ENCODE results near the gene IDS. TPM values are rescaled to one million over a fixed set of nuclear protein-coding genes. Genes with fewer than 3 reads are reported as not detected.
"Not testable (repeated sequence)": the region's sequence is repeated elsewhere in the genome, so short reads cannot be mapped to it uniquely, and the experiment has no call there.

Gene IDS
- total and polyA plus RNA-seq, 2 donors (not counting 1 experiment from before 2014, with no cell fraction given): 36.2 to 65.0 TPM

GRCh38 chrX:149506349-149506748 lies 1.2 kb upstream of the IDS start:
- Histone ChIP-seq H3K36me3 (ENCODE audit: control insufficient read depth, insufficient read depth, low read length) (peaks cover 1% of the 10 kb centered on the region), H3K9me3 (ENCODE audit: control insufficient read depth, insufficient read depth, low read depth, low read length) (no peaks in the 10 kb centered on the region), H3K4me1 (ENCODE audit: control insufficient read depth, extremely low read depth, insufficient read depth, low read length) (peaks cover 3% of the 10 kb centered on the region), H3K4me2 (ENCODE audit: extremely low read depth, insufficient read depth, low read length) (no peak overlapping the region), H3K4me3 (replicated peaks in 1 of 4; ENCODE audit: control extremely low read depth in 1 of 4, insufficient read depth in 1 of 4, low read depth in 3 of 4, low read length in 4 of 4) (no peak overlapping the region), H2AFZ (ENCODE audit: low read length) (no peak overlapping the region), H3K27ac (ENCODE audit: insufficient read depth, low read length) (no peak overlapping the region), H3K79me2 (ENCODE audit: control insufficient read depth, insufficient read depth, low read length) (peaks cover 7% of the 10 kb centered on the region), H3K27me3 (ENCODE audit: control insufficient read depth, insufficient read depth, low read length) (no peaks in the 10 kb centered on the region), H4K20me1 (ENCODE audit: control insufficient read depth, extremely low read depth, insufficient read depth, low read length) (no peaks in the 10 kb centered on the region), H3K9ac (ENCODE audit: insufficient read depth, low read length) (no peak overlapping the region)
- no peak for TF ChIP-seq EZH2 (IDR thresholded peaks at IDR 0.05; ENCODE audit: low read length, missing control alignments)
- no peak for TF ChIP-seq CTCF (conservative IDR thresholded peaks at IDR 0.05 in 1 of 2, IDR thresholded peaks at IDR 0.05 in 1 of 2; ENCODE audit: low read depth in 1 of 2, low read length in 2 of 2)
- no peak for DNase-seq (ENCODE audit: low read depth in 2 of 2)

- H3K27ac ChIP-seq (ENCODE audit: insufficient read depth, low read length): no peak overlapping the region
Measured at GRCh38 chrX:149505671-149506070, 565 bp upstream of the IDS start.

GRCh38 chrX:149504226-149504914 lies 736 bp downstream of the IDS start:
- no peak for DNase-seq (ENCODE audit: low read depth in 2 of 2)
- no peak for TF ChIP-seq EZH2 (IDR thresholded peaks at IDR 0.05; ENCODE audit: low read length, missing control alignments)
- peak in 1 of 2 donors; percentile 14 for TF ChIP-seq CTCF (conservative IDR thresholded peaks at IDR 0.05 in 1 of 2, IDR thresholded peaks at IDR 0.05 in 1 of 2; ENCODE audit: low read depth in 1 of 2, low read length in 2 of 2)
- peaks cover 3% of the 10 kb centered on the region for H3K4me1 ChIP-seq (ENCODE audit: control insufficient read depth, extremely low read depth, insufficient read depth, low read length)
- H3K36me3 ChIP-seq (ENCODE audit: control insufficient read depth, insufficient read depth, low read length): peaks cover 3% of the 10 kb centered on the region
- no peaks in the 10 kb centered on the region for H3K27me3 ChIP-seq (ENCODE audit: control insufficient read depth, insufficient read depth, low read length)
- H3K79me2 ChIP-seq (ENCODE audit: control insufficient read depth, insufficient read depth, low read length): peaks cover 7% of the 10 kb centered on the region
- H3K9ac ChIP-seq (ENCODE audit: insufficient read depth, low read length): peak overlapping the region; percentile 91
- H3K4me3 ChIP-seq (replicated peaks in 1 of 4; ENCODE audit: control extremely low read depth in 1 of 4, insufficient read depth in 1 of 4, low read depth in 3 of 4, low read length in 4 of 4): peak overlapping the region; percentile 54 to 69 (median 63)
- H2AFZ ChIP-seq (ENCODE audit: low read length): no peak overlapping the region
- H4K20me1 ChIP-seq (ENCODE audit: control insufficient read depth, extremely low read depth, insufficient read depth, low read length): no peaks in the 10 kb centered on the region
- peak overlapping the region; percentile 87 for H3K4me2 ChIP-seq (ENCODE audit: extremely low read depth, insufficient read depth, low read length)
- peak overlapping the region; percentile 88 for H3K27ac ChIP-seq (ENCODE audit: insufficient read depth, low read length)
- H3K9me3 ChIP-seq (ENCODE audit: control insufficient read depth, insufficient read depth, low read depth, low read length): no peaks in the 10 kb centered on the region

More at GRCh38 chrX:149505671-149506070, 565 bp upstream of the IDS start:
- TF ChIP-seq EZH2 (IDR thresholded peaks at IDR 0.05; ENCODE audit: low read length, missing control alignments) (no peak), CTCF (conservative IDR thresholded peaks at IDR 0.05 in 1 of 2, IDR thresholded peaks at IDR 0.05 in 1 of 2; ENCODE audit: low read depth in 1 of 2, low read length in 2 of 2) (no peak)
- no peak for DNase-seq (ENCODE audit: low read depth in 2 of 2)
- Histone ChIP-seq H3K79me2 (ENCODE audit: control insufficient read depth, insufficient read depth, low read length) (peaks cover 7% of the 10 kb centered on the region), H3K9ac (ENCODE audit: insufficient read depth, low read length) (no peak overlapping the region), H2AFZ (ENCODE audit: low read length) (no peak overlapping the region), H3K4me2 (ENCODE audit: extremely low read depth, insufficient read depth, low read length) (no peak overlapping the region), H4K20me1 (ENCODE audit: control insufficient read depth, extremely low read depth, insufficient read depth, low read length) (no peaks in the 10 kb centered on the region), H3K27me3 (ENCODE audit: control insufficient read depth, insufficient read depth, low read length) (no peaks in the 10 kb centered on the region), H3K36me3 (ENCODE audit: control insufficient read depth, insufficient read depth, low read length) (peaks cover 3% of the 10 kb centered on the region), H3K9me3 (ENCODE audit: control insufficient read depth, insufficient read depth, low read depth, low read length) (no peaks in the 10 kb centered on the region), H3K4me1 (ENCODE audit: control insufficient read depth, extremely low read depth, insufficient read depth, low read length) (peaks cover 3% of the 10 kb centered on the region), H3K4me3 (replicated peaks in 1 of 4; ENCODE audit: control extremely low read depth in 1 of 4, insufficient read depth in 1 of 4, low read depth in 3 of 4, low read length in 4 of 4) (no peak overlapping the region)

GRCh38 chrX:149503446-149503845 lies 1.7 kb downstream of the IDS start:
- peak; percentile 34 to 77 for DNase-seq (ENCODE audit: low read depth in 2 of 2)
- H3K27ac ChIP-seq (ENCODE audit: insufficient read depth, low read length): peak overlapping the region; percentile 88
- H4K20me1 ChIP-seq (ENCODE audit: control insufficient read depth, extremely low read depth, insufficient read depth, low read length); H3K4me1 ChIP-seq (ENCODE audit: control insufficient read depth, extremely low read depth, insufficient read depth, low read length); H2AFZ ChIP-seq (ENCODE audit: low read length); H3K4me2 ChIP-seq (ENCODE audit: extremely low read depth, insufficient read depth, low read length); H3K27me3 ChIP-seq (ENCODE audit: control insufficient read depth, insufficient read depth, low read length); H3K4me3 ChIP-seq (replicated peaks in 1 of 4; ENCODE audit: control extremely low read depth in 1 of 4, insufficient read depth in 1 of 4, low read depth in 3 of 4, low read length in 4 of 4); H3K9ac ChIP-seq (ENCODE audit: insufficient read depth, low read length); H3K79me2 ChIP-seq (ENCODE audit: control insufficient read depth, insufficient read depth, low read length); H3K36me3 ChIP-seq (ENCODE audit: control insufficient read depth, insufficient read depth, low read length); H3K9me3 ChIP-seq (ENCODE audit: control insufficient read depth, insufficient read depth, low read depth, low read length): not testable (repeated sequence)
